A549 (cell line): ENCODE data around the gene BMP7. TPM values are rescaled to one million over a fixed set of nuclear protein-coding genes. Genes with fewer than 3 reads are reported as not detected.

Experiments used
- ATAC-seq, 2 experiments: fragments of 200-7000 bp in 1 of 2; fragments of >200 bp in 1 of 2; cut with Nextera tagmentation in 1 of 2; cut with Tn5 transposase in 1 of 2; 3 replicates each; pipeline versions ENCODE4 v1.8.0 to v1.9.1; 2018 to 2020; ENCODE audit warnings: mild to moderate bottlenecking in 1 of 2, moderate library complexity in 1 of 2
- CTCF ChIA-PET: fragments of 300-600 bp; sonication (Branson Sonifier 250); formaldehyde crosslinking; extraction: SDS; loops from one replicate; lab custom pipeline; 2021; ENCODE audit warnings: antibody characterized with exemption, inconsistent platforms; lab: Yijun Ruan, JAX
- POLR2A ChIA-PET: fragments of 350-600 bp; formaldehyde crosslinking; extraction: SDS; loops from one replicate; lab custom pipeline; 2021; ENCODE audit warnings: antibody characterized with exemption, inconsistent platforms; lab: Yijun Ruan, JAX
- DNase-seq, 2 experiments: peaks; one replicate each; pipeline versions ENCODE4 v3.0.0 to v3.0.0-alpha.2; 2011 to 2016; ENCODE audit warnings: low read depth in 1 of 2, low spot score in 1 of 2
- FAIRE-seq: peaks from 2 replicates; lab custom pipeline; 2011; peaks lifted over from hg19 to GRCh38; lab: Jason Lieb, UNC
- H3K27ac ChIP-seq, 2 experiments: fragments of >200 bp; sonication (Bioruptor Twin); formaldehyde crosslinking; 3 replicates each; pipeline ENCODE4 v1.5.1; 2016 to 2017
- H3K4me1 ChIP-seq: fragments of >200 bp; sonication (Bioruptor Twin); formaldehyde crosslinking; 3 replicates; pipeline ENCODE4 v1.6.1; 2016
- H3K4me2 ChIP-seq: fragments of >200 bp; sonication (Bioruptor Twin); formaldehyde crosslinking; 3 replicates; pipeline ENCODE4 v1.6.1; 2016
- H3K4me3 ChIP-seq: fragments of >200 bp; sonication (Bioruptor Twin); formaldehyde crosslinking; 3 replicates; pipeline ENCODE4 v1.5.1; 2016
- H3K9me3 ChIP-seq: fragments of >200 bp; sonication (Bioruptor Twin); formaldehyde crosslinking; 3 replicates; pipeline ENCODE4 v1.6.1; 2016
- BCL3 ChIP-seq: fragments of >200 bp; sonication (Bioruptor Twin); formaldehyde crosslinking; IDR thresholded peaks from 3 replicates; pipeline ENCODE4 v1.6.1; 2016
- BHLHE40 ChIP-seq: IDR thresholded peaks from 2 replicates; pipeline ENCODE4 v1.6.1; 2012; ENCODE audit warnings: low read depth, low read length, inconsistent platforms
- CBX2 ChIP-seq: fragments of 200-600 bp; sonication (generic); IDR thresholded peaks from 2 replicates; pipeline ENCODE4 v1.6.1; 2016; ENCODE audit warnings: low read depth, mild to moderate bottlenecking, borderline replicate concordance
- CHD4 ChIP-seq: fragments of 200-600 bp; sonication (generic); IDR thresholded peaks from 2 replicates; pipeline ENCODE4 v1.6.1; 2016; ENCODE audit warnings: antibody characterized with exemption, mild to moderate bottlenecking, borderline replicate concordance
- CTCF ChIP-seq: fragments of >200 bp; sonication (Bioruptor Twin); formaldehyde crosslinking; IDR thresholded peaks from 3 replicates; pipeline ENCODE4 v1.5.1; 2016
- EHF ChIP-seq: fragments of 250-450 bp; sonication (Bioruptor Pico); IDR thresholded peaks from 2 replicates; pipeline ENCODE4 v1.5.0; 2020; ENCODE audit warnings: mild to moderate bottlenecking
- EHMT2 ChIP-seq: fragments of 200-600 bp; sonication (generic); IDR thresholded peaks from 2 replicates; pipeline ENCODE4 v1.6.1; 2016; ENCODE audit warnings: antibody characterized with exemption, low read depth, mild to moderate bottlenecking, moderate library complexity
- FOSL2 ChIP-seq, 2 experiments: fragments of 450-650 bp in 1 of 2; fragments of >200 bp in 1 of 2; sonication (Bioruptor Twin) in 1 of 2; formaldehyde crosslinking; IDR thresholded peaks; 2 replicates each; pipeline versions ENCODE4 v1.5.0 to v1.6.1; 2016 to 2020; ENCODE audit warnings: mild to moderate bottlenecking in 1 of 2, moderate library complexity in 1 of 2
- FOXS1 ChIP-seq: fragments of 250-450 bp; sonication (Bioruptor Pico); IDR thresholded peaks from 2 replicates; pipeline ENCODE4 v1.5.0; 2020; ENCODE audit warnings: mild to moderate bottlenecking, moderate library complexity
- HDAC2 ChIP-seq: fragments of 200-600 bp; sonication (generic); IDR thresholded peaks from 2 replicates; pipeline ENCODE4 v1.6.1; 2016
- HOXB13 ChIP-seq: fragments of 250-450 bp; sonication (Bioruptor Pico); IDR thresholded peaks from 2 replicates; pipeline ENCODE4 v1.5.0; 2020; ENCODE audit warnings: low read depth, mild to moderate bottlenecking, moderate library complexity
- JUN ChIP-seq, 2 experiments: fragments of >200 bp; sonication (Bioruptor Twin); formaldehyde crosslinking; IDR thresholded peaks; 2 replicates in 1 of 2; 3 replicates in 1 of 2; pipeline ENCODE4 v1.6.1; 2016 to 2017
- KDM1A ChIP-seq: fragments of 200-600 bp; sonication (generic); IDR thresholded peaks from 2 replicates; pipeline ENCODE4 v1.6.1; 2016; ENCODE audit warnings: low read depth, mild to moderate bottlenecking
- MAFK ChIP-seq: fragments of 450-650 bp; IDR thresholded peaks from 2 replicates; pipeline ENCODE4 v1.6.1; 2014; ENCODE audit not compliant: partially characterized antibody
- NPAS2 ChIP-seq: fragments of 250-450 bp; sonication (Bioruptor Pico); IDR thresholded peaks from 2 replicates; pipeline ENCODE4 v1.8.0; 2022; ENCODE audit warnings: mild to moderate bottlenecking, moderate library complexity, borderline replicate concordance
- PBX3 ChIP-seq: IDR thresholded peaks from 2 replicates; pipeline ENCODE4 v1.6.1; 2012
- PHF8 ChIP-seq: fragments of 200-600 bp; sonication (generic); IDR thresholded peaks from 2 replicates; pipeline ENCODE4 v1.6.1; 2016; ENCODE audit warnings: low read depth, mild to moderate bottlenecking, antibody characterized with exemption, moderate library complexity, borderline replicate concordance
- RCOR1 ChIP-seq: fragments of 150-350 bp; IDR thresholded peaks from 2 replicates; pipeline ENCODE4 v1.6.1; 2014; ENCODE audit warnings: antibody characterized with exemption, low read length, low read depth
- RNF2 ChIP-seq: fragments of 200-600 bp; sonication (generic); IDR thresholded peaks from 2 replicates; pipeline ENCODE4 v1.6.1; 2016; ENCODE audit warnings: low read depth, mild to moderate bottlenecking, antibody characterized with exemption, moderate library complexity, borderline replicate concordance
- SMC3 ChIP-seq: fragments of >200 bp; sonication (Bioruptor Twin); formaldehyde crosslinking; IDR thresholded peaks from 3 replicates; pipeline ENCODE4 v1.6.1; 2018; ENCODE audit warnings: inconsistent platforms
- SREBF2 ChIP-seq: fragments of 450-650 bp; IDR thresholded peaks from 2 replicates; pipeline ENCODE4 v1.6.1; 2014; ENCODE audit warnings: mild to moderate bottlenecking, moderate library complexity
- TFCP2L1 ChIP-seq: fragments of 250-450 bp; sonication (Bioruptor Pico); IDR thresholded peaks from 2 replicates; pipeline ENCODE4 v1.5.0; 2021; ENCODE audit warnings: mild to moderate bottlenecking
- ZC3H11A ChIP-seq: fragments of 450-650 bp; IDR thresholded peaks from 2 replicates; pipeline ENCODE4 v1.6.1; 2014; ENCODE audit warnings: antibody characterized with exemption, mild to moderate bottlenecking
- ZNF302 ChIP-seq: fragments of 250-450 bp; sonication (Bioruptor Pico); IDR thresholded peaks from 2 replicates; pipeline ENCODE4 v1.9.0; 2021; ENCODE audit warnings: inconsistent platforms, mild to moderate bottlenecking, moderate library complexity
- ZSCAN20 ChIP-seq: fragments of 250-450 bp; sonication (Bioruptor Pico); IDR thresholded peaks from 2 replicates; pipeline ENCODE4 v1.8.0; 2022; ENCODE audit warnings: mild to moderate bottlenecking, moderate library complexity
- WGBS: methylation state at CpG from one replicate; pipeline ENCODE4 v1.1.6; 2017; ENCODE audit errors: missing lambda C conversion rate; 5-methylcytosine and 5-hydroxymethylcytosine counted together
- polyA plus RNA-seq, 4 experiments: library from polyadenylated mRNA; depleted of rRNA in 3 of 4; stranded (reverse); fragments of >200 nt; fragmentation: RNase III in 1 of 4; extraction: RNeasy Plus Mini Kit Qiagen cat#74134 plus additional on column Dnase treatment in 1 of 4; gene quantifications; 2 replicates in 3 of 4; 3 replicates in 1 of 4; pipeline ENCODE4 v1.2.3, GENCODE V29; 2011 to 2017
- TF ChIP-seq, protein P1 (sequence below): fragments of 150-350 bp; IDR thresholded peaks from 2 replicates; pipeline ENCODE4 v1.6.1; 2014; ENCODE audit warnings: low read depth, mild to moderate bottlenecking, low read length
- TF ChIP-seq, protein P2 (sequence below): fragments of 250-450 bp; sonication (Bioruptor Pico); IDR thresholded peaks from 2 replicates; pipeline ENCODE4 v1.5.0; 2020; ENCODE audit warnings: low read depth, mild to moderate bottlenecking, moderate library complexity
- TF ChIP-seq, protein P3 (sequence below): fragments of 250-450 bp; sonication (Bioruptor Pico); IDR thresholded peaks from 2 replicates; pipeline ENCODE4 v1.5.0; 2021; ENCODE audit warnings: mild to moderate bottlenecking, moderate library complexity, borderline replicate concordance

The BMP7 gene
- polyA plus RNA-seq, 2 of the 4 experiments (the other 2 are of a cell fraction), result 0.08 to 0.22 TPM

GRCh38 chr20:57209413-57209812 is 57.0 kb downstream of the BMP7 start:
- CTCF ChIA-PET, result interaction anchor here (0.9 to 1.1 kb wide), 3 partner anchors 9 to 118 kb away, joined by 3 read pairs; no protein-coding TSS in a partner anchor
- Histone ChIP-seq H3K4me1 (peaks cover 29% of the 10 kb centered on the region), H3K9me3 (peaks cover 9% of the 10 kb centered on the region), H3K27ac (no peak overlapping the region), H3K4me2 (no peak overlapping the region)
- WGBS, result 79% methylated on average over 3 of the region's 3 CpGs
- DNase-seq (no peak), FAIRE-seq (no peak)
- TF ChIP-seq ZSCAN20, result no peak
- TF ChIP-seq HDAC2, result no peak
- TF ChIP-seq KDM1A, result no peak
- TF ChIP-seq FOXS1 (CRISPR knock-in tag), result no peak
- no peak for TF ChIP-seq CTCF
- no peak for TF ChIP-seq RNF2
- TF ChIP-seq TFCP2L1 (CRISPR knock-in tag), result no peak
- TF ChIP-seq EHMT2, result no peak
- no peak for TF ChIP-seq BHLHE40
- no peak for TF ChIP-seq SMC3
- TF ChIP-seq, protein P1, sequence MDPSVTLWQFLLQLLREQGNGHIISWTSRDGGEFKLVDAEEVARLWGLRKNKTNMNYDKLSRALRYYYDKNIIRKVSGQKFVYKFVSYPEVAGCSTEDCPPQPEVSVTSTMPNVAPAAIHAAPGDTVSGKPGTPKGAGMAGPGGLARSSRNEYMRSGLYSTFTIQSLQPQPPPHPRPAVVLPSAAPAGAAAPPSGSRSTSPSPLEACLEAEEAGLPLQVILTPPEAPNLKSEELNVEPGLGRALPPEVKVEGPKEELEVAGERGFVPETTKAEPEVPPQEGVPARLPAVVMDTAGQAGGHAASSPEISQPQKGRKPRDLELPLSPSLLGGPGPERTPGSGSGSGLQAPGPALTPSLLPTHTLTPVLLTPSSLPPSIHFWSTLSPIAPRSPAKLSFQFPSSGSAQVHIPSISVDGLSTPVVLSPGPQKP, result no peak
- no peak for TF ChIP-seq BCL3
- no peak for TF ChIP-seq FOSL2 (IDR thresholded peaks at IDR 0.05)
- TF ChIP-seq FOSL2 (CRISPR knock-in tag; IDR thresholded peaks at IDR 0.05), result no peak
- TF ChIP-seq, all 56 proteins: peak for 0
- POLR2A ChIA-PET, result no interaction called here
- ATAC-seq, result no peak
- no peak overlapping the region for H3K4me3 ChIP-seq

DNA sequence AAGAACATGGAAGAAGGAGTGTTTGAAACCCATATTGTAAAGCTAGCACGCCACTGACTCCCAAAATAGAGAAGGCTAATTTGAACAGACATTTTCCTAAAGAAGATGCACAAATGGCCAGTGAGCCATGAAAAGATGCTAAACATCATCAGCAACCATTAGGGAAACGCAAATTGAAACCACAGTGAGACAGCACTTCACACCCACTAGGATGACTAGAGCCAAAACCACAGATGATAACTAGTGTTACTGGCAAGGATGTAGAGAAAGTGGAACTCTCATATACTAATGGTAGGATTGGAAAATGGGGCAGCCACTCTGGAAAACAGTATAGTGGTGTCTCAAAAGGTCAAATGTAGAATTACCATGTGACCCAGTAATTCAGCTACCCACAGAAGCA is 58.2 kb downstream of the BMP7 start:
- H3K4me1 ChIP-seq, result peaks cover 29% of the 10 kb centered on the region
- DNase-seq, result no peak
- no peak for FAIRE-seq
- TF ChIP-seq ZC3H11A, result no peak
- no peak for TF ChIP-seq ZNF302 (CRISPR knock-in tag)
- no peak for TF ChIP-seq NPAS2 (CRISPR knock-in tag)
- TF ChIP-seq EHF, result no peak
- TF ChIP-seq, protein P2, sequence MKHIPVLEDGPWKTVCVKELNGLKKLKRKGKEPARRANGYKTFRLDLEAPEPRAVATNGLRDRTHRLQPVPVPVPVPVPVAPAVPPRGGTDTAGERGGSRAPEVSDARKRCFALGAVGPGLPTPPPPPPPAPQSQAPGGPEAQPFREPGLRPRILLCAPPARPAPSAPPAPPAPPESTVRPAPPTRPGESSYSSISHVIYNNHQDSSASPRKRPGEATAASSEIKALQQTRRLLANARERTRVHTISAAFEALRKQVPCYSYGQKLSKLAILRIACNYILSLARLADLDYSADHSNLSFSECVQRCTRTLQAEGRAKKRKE, result no peak
- TF ChIP-seq CBX2, result no peak
- TF ChIP-seq, all 56 proteins: peak for 0
- ChIA-PET CTCF (interaction anchor here (1.1 kb wide), 1 partner anchor 12 kb away, joined by 3 read pairs; no protein-coding TSS in a partner anchor), POLR2A (no interaction called here)
- Histone ChIP-seq H3K4me2 (no peak overlapping the region), H3K27ac (no peak overlapping the region), H3K9me3 (peaks cover 9% of the 10 kb centered on the region), H3K4me3 (no peak overlapping the region)
- 66% methylated on average over 2 of the region's 2 CpGs for WGBS
- ATAC-seq, result no peak

DNA sequence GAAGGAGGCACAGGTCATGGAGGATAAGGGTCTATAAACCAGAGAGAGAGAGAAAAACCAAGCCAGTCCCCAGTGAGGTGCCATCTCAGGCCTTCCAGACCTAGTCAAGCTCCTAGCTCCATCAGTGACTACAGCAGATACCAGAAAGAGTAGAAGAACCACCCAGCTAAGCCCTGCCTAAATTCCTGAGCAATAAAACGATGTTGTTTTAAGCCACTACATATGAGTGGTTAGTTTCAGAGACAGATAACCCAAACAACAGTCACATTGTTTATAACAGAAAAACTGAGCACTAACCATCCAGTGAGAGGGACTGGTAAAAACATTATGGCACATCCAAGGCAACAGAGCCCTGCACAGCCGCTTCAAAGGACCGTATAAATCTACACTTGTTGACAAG is 59.2 kb downstream of the BMP7 start:
- 62% methylated on average over 3 of the region's 3 CpGs for WGBS
- FAIRE-seq (no peak), DNase-seq (no peak), ATAC-seq (no peak)
- Histone ChIP-seq H3K4me3 (no peak overlapping the region), H3K9me3 (peaks cover 9% of the 10 kb centered on the region), H3K4me1 (peaks cover 20% of the 10 kb centered on the region), H3K27ac (no peak overlapping the region), H3K4me2 (no peak overlapping the region)
- ChIA-PET POLR2A (no interaction called here), CTCF (no interaction called here)
- TF ChIP-seq, protein P3, sequence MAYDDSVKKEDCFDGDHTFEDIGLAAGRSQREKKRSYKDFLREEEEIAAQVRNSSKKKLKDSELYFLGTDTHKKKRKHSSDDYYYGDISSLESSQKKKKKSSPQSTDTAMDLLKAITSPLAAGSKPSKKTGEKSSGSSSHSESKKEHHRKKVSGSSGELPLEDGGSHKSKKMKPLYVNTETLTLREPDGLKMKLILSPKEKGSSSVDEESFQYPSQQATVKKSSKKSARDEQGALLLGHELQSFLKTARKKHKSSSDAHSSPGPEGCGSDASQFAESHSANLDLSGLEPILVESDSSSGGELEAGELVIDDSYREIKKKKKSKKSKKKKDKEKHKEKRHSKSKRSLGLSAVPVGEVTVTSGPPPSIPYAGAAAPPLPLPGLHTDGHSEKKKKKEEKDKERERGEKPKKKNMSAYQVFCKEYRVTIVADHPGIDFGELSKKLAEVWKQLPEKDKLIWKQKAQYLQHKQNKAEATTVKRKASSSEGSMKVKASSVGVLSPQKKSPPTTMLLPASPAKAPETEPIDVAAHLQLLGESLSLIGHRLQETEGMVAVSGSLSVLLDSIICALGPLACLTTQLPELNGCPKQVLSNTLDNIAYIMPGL, result no peak
- TF ChIP-seq CHD4 (no peak), PHF8 (no peak), PBX3 (no peak), SREBF2 (no peak), RCOR1 (no peak), MAFK (no peak), JUN (IDR thresholded peaks at IDR 0.05) (no peak), SMC3 (no peak), HOXB13 (no peak)
